Astrocyte of the spinal cord (primary cell): ENCODE measurements around the gene CASP2.
"Not testable (repeated sequence)": the region's sequence is repeated elsewhere in the genome, so short reads cannot be mapped to it uniquely, and the experiment has no call there.

Experiments
- DNase-seq: peaks from one replicate; pipeline ENCODE4 v3.0.0; 2011; ENCODE audit warnings: low read depth, low spot score
- H3K4me3 ChIP-seq: 2 replicates; pipeline ENCODE4 v1.5.1; 2011; ENCODE audit warnings: low read depth, mild to moderate bottlenecking, low read length, moderate library complexity
- CTCF ChIP-seq: IDR thresholded peaks from 2 replicates; pipeline ENCODE4 v1.5.1; 2012; ENCODE audit warnings: low read depth, mild to moderate bottlenecking, low read length, inconsistent platforms
- in situ Hi-C: cut with HindIII; loops from 2 replicates; pipeline ENCODE4 v1.10.0; 2017; ENCODE audit warnings: low sequenced_read_pairs

CASP2 gene

DNA sequence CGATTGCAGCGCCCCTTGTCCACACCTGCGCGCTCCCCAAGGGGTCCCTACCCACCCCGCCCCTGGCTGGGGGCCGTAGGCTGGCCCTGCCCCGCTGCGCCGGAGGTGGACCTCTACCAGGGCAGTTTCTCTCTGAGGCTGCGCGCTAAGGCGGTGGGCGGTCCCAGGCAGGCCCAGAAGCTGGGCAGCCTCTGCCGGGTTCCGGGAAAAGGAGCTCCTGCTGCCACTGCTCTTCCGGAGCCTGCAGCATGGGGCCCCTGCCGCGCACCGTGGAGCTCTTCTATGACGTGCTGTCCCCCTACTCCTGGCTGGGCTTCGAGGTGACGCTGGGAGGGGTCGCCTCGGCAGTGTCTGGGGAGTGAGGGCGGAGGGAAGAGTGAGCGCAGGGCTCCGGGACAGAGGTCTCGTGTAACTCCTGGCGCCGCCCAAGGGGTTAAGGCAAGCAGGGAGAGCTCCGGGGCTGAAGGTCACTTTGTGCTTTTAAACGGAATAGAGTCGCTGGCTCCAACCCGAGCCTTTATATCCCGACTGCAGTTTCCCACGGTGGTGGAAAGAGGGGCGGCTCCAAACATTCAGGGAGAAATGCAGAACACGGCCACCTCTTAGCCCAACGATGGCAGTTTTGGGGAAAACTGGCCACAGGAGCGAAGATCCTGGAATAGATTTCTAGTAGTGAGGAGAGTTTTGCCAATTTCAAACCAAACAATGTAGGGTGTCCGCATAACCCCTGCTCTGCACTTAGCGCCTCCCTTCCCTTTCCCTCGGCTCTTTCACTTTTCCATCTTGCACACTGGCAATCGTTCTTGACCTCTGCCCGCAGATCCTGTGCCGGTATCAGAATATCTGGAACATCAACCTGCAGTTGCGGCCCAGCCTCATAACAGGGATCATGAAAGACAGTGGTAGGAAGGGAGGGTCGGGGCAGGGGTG lies 24.6 kb upstream of the CASP2 start, which contains the start of gene GSTK1:
Gene GSTK1 (plus strand): TSS at position 176 of the 930 bp plus-strand sequence. CDS start 73 bp downstream, at position 249.
- no peak for TF ChIP-seq CTCF
- peak within 1 kb of the TSS; percentile 82 for H3K4me3 ChIP-seq
- in situ Hi-C loops = no loop called here
- peak; percentile 65 for DNase-seq

DNA sequence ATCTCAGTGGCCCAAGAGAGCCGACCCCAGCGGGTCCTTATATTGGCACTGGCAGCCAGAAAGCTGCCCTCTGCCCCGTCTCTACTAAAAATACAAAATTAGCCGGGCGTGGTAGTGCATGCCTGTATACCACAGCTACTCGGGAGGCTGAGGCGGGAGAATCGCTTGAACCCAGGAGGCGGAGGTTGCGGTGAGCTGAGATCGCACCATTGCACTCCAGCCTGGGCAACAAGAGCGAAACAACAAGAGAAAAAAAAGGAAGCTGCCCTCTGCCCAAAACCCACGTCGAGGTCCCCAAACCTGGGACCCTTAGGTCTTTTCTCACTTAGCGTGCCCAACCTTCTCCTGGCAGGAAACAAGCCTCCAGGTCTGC lies 24.0 kb upstream of the CASP2 start:
- in situ Hi-C loops, DNase-seq: not testable (repeated sequence)
- H3K4me3 ChIP-seq = peak overlapping the region; percentile 82

DNA sequence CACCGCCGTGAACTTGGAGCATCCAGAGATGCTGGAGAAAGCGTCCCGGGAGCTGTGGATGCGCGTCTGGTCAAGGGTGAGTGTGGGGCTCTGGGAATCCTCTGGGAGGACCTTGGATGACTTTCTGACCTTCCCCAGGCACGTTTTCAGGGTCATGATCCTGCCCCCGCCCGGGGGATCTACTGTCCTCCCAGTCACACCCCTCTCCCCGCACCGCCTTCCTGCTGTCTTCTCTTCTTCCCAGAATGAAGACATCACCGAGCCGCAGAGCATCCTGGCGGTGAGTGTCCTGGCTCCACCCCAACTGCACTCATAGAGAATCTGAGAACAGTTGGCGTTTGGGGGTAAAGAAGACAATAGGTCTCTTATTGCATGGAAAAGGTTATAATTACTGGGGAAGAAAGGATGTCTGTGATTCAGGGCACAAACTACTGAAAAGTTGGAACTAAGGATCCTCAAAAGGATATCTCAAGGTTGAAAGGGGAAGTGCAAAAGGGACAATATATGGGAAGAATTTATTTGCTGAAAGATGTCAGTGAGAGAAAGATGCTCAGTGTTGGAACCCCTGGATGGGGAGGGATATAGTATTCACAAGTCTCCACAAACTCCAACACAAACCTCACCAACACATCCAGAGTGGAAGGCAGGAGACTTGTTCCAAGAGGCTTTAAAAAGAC lies 23.0 kb upstream of the CASP2 start:
- DNase-seq = no peak
- in situ Hi-C loops = no loop called here
- H3K4me3 ChIP-seq = no peak overlapping the region
- TF ChIP-seq CTCF = no peak

GRCh38 chr7:143269251-143269650 lies 18.9 kb upstream of the CASP2 start:
- no peak for DNase-seq
- H3K4me3 ChIP-seq = no peak overlapping the region
- in situ Hi-C loops = no loop called here

DNA sequence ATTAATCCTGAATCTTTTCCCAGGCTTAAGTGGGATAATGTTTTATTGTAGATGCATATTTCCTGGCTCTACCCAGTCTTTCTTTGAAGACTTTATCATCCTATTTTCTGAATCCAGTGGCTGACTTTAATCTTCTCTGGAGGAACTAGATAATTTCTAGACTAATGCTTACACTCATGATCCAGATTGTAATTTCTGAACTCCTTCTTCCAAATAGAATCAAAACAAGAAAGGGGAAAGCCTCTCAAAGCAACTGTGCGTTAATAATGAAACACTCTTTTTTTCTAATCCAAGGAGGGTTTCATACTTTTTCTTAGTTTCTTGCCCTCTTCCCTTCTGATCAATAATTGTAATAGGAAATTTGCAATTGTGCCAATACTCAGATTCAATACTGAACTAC lies 16.9 kb upstream of the CASP2 start:
- DNase-seq = no peak
- TF ChIP-seq CTCF = no peak
- no peak overlapping the region for H3K4me3 ChIP-seq
- in situ Hi-C loops = no loop called here

More at GRCh38 chr7:143269251-143269650, 18.9 kb upstream of the CASP2 start:
- no peak for TF ChIP-seq CTCF

GRCh38 chr7:143272871-143273270 lies 15.3 kb upstream of the CASP2 start:
- in situ Hi-C loops = no loop called here
- no peak for DNase-seq
- no peak overlapping the region for H3K4me3 ChIP-seq
- TF ChIP-seq CTCF = no peak
